ENCODE results near the gene NFIA. TPM values are rescaled to one million over a fixed set of nuclear protein-coding genes. Genes with fewer than 3 reads are reported as not detected.

Gene NFIA
- total and polyA plus RNA-seq, 12 donors: 11.2 to 117 (median 92.5) TPM

GRCh38 chr1:61156576-61157467 is 74.5 kb downstream of the NFIA start:
- peaks cover 0 to 10% (median 0%) of the 10 kb centered on the region in 9 donors for H3K36me3 ChIP-seq
- H3K4me1 ChIP-seq: peaks cover 10 to 85% (median 64%) of the 10 kb centered on the region in 9 donors
- peak overlapping the region; percentile 14 to 85 (median 48) for H3K27ac ChIP-seq
- H3K9me3 ChIP-seq: no peaks in the 10 kb centered on the region
- intact Hi-C loops (cut with DNase I): no loop called here
- no peaks in the 10 kb centered on the region for H3K27me3 ChIP-seq
- DNase-seq (no peak), ATAC-seq (peak in 3 of 8 donors; percentile 31 to 37 (median 35))
- no peak overlapping the region for H3K4me3 ChIP-seq
- WGBS, 2 donors: 36 to 42% methylated on average over 4 of the region's 4 CpGs
- no peak for TF ChIP-seq CTCF (IDR thresholded peaks at IDR 0.05)

GRCh38 chr1:61157468-61157987 is 75.2 kb downstream of the NFIA start:
- intact Hi-C loops (cut with DNase I): no loop called here
- H3K4me3 ChIP-seq: no peak overlapping the region

GRCh38 chr1:61158591-61158990 is 76.2 kb downstream of the NFIA start:
- H3K27me3 ChIP-seq: no peaks in the 10 kb centered on the region
- no peak for DNase-seq
- WGBS, 2 donors: 37 to 48% methylated on average over 3 of the region's 3 CpGs
- H3K27ac ChIP-seq: peak overlapping the region in 6 of 10 donors; percentile 1 to 85 (median 60)
- no peak for ATAC-seq
- H3K4me3 ChIP-seq: no peak overlapping the region
- no peaks in the 10 kb centered on the region for H3K9me3 ChIP-seq
- no peak for TF ChIP-seq CTCF (IDR thresholded peaks at IDR 0.05)
- intact Hi-C loops (cut with DNase I): no loop called here
- H3K4me1 ChIP-seq: peaks cover 10 to 85% (median 64%) of the 10 kb centered on the region in 9 donors
- peaks cover 0 to 10% (median 0%) of the 10 kb centered on the region in 9 donors for H3K36me3 ChIP-seq

More at GRCh38 chr1:61157468-61157987, 75.2 kb downstream of the NFIA start:
- no peaks in the 10 kb centered on the region for H3K27me3 ChIP-seq
- peaks cover 10 to 85% (median 64%) of the 10 kb centered on the region in 9 donors for H3K4me1 ChIP-seq
- 33 to 40% methylated on average over 3 of the region's 3 CpGs for WGBS, 2 donors
- ATAC-seq (peak in 6 of 8 donors; percentile 33 to 73 (median 62)), DNase-seq (no peak)
- no peaks in the 10 kb centered on the region for H3K9me3 ChIP-seq
- no peak for TF ChIP-seq CTCF (IDR thresholded peaks at IDR 0.05)
- H3K36me3 ChIP-seq: peaks cover 0 to 10% (median 0%) of the 10 kb centered on the region in 9 donors
- peak overlapping the region; percentile 14 to 85 (median 48) for H3K27ac ChIP-seq

GRCh38 chr1:61160526-61160925 is 78.2 kb downstream of the NFIA start:
- intact Hi-C loops (cut with DNase I): no loop called here
- peaks cover 0 to 10% (median 0%) of the 10 kb centered on the region in 9 donors for H3K36me3 ChIP-seq
- no peaks in the 10 kb centered on the region for H3K27me3 ChIP-seq
- DNase-seq: no peak
- 84 to 87% methylated on average over 4 of the region's 4 CpGs for WGBS, 2 donors
- peak overlapping the region in 1 of 10 donors; percentile 18 for H3K27ac ChIP-seq
- H3K4me3 ChIP-seq: no peak overlapping the region
- no peaks in the 10 kb centered on the region for H3K9me3 ChIP-seq
- H3K4me1 ChIP-seq: peaks cover 10 to 86% (median 61%) of the 10 kb centered on the region in 9 donors
- TF ChIP-seq CTCF (IDR thresholded peaks at IDR 0.05): no peak
- ATAC-seq: no peak
